PC-3 (cell line): ENCODE data around the gene FLOT1.

Experiments
- CTCF ChIP-seq: fragments of 300-600 bp; sonication (generic); conservative IDR thresholded peaks from 2 replicates; pipeline ENCODE4 v1.5.1; 2017; ENCODE audit warnings: antibody characterized with exemption, low read depth, mild to moderate bottlenecking, low read length
- EZH2 ChIP-seq: fragments of 300-600 bp; sonication (generic); IDR thresholded peaks from one replicate; pipeline ENCODE4 v1.6.1; 2017; ENCODE audit warnings: antibody characterized with exemption, mild to moderate bottlenecking, low read length; ENCODE audit not compliant: unreplicated experiment
- EZH2phosphoT487 ChIP-seq: fragments of 300-600 bp; sonication (generic); IDR thresholded peaks from 2 replicates; pipeline ENCODE4 v1.6.1; 2018; ENCODE audit warnings: mild to moderate bottlenecking, antibody characterized with exemption, low read length, borderline replicate concordance

DNA sequence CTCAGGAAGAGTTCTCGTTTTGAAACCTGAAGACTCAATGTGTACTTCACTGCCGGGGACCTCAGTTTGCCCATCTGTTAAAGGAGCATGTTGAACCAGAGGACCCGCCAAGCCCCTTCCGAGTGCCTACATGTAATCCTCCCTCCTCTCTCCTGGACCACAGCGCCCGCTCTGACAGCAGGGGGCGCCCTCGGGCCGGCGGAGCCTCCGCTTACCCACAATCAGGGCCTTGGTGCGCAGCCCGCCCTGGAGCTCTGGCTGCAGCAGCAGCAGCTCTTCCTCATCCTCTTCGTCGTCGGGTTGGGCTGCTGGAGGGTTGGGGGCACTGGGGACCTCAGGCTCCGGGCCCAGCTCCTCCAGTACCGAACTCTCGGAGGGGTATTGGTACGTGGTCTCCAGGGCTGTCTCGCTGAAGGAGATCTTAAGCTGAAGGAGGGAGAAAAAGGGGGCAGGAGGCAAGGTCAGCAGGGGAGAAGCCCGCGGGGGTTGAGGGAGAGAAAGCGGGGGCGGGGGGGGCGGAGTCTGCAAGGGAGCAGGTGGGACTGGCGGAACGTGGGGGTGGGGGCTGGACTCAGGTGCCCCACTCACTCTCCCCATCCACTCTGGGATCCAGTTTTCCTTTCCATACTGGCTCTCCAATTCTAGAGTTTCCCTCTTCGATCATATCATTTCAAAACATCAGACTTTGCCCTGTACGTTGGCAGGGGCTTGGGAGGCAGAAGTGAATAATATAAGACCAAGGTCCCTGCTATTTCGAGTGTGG, 63.3 kb downstream of the FLOT1 start:
- TF ChIP-seq CTCF (peak; percentile 97), EZH2 (no peak), EZH2phosphoT487 (no peak)
